Stimulated activated memory B cell treated with anti-CD40 and anti-IgM and Interleukin-4, amounts not matched to agents 10 μg/mL and 1 μg/mL and 100 μg/mL, for 72 hours (primary cell): Measurements from ENCODE around the gene IDI2.
"Not testable (repeated sequence)": the region's sequence is repeated elsewhere in the genome, so short reads cannot be mapped to it uniquely, and the experiment has no call there.

Experiments
- ATAC-seq: fragments of 150-1000 bp; cut with Tn5 transposase; 2 replicates; pipeline ENCODE4 v1.10.0; 2021
- H3K27ac Mint-ChIP-seq: one replicate; pipeline ENCODE4 v1.8.0; 2022; ENCODE audit warnings: mild to moderate bottlenecking, mixed read lengths
- H3K27me3 Mint-ChIP-seq: one replicate; pipeline ENCODE4 v1.8.0; 2022; ENCODE audit warnings: mixed read lengths
- H3K36me3 Mint-ChIP-seq: one replicate; pipeline ENCODE4 v1.8.0; 2022; ENCODE audit warnings: mixed read lengths
- H3K4me1 Mint-ChIP-seq: one replicate; pipeline ENCODE4 v1.8.0; 2022; ENCODE audit warnings: mixed read lengths
- H3K4me3 Mint-ChIP-seq: one replicate; pipeline ENCODE4 v1.8.0; 2022; ENCODE audit warnings: mild to moderate bottlenecking, moderate library complexity, mixed read lengths
- H3K9me3 Mint-ChIP-seq: one replicate; pipeline ENCODE4 v1.8.0; 2022; ENCODE audit warnings: mixed read lengths

IDI2 gene

DNA sequence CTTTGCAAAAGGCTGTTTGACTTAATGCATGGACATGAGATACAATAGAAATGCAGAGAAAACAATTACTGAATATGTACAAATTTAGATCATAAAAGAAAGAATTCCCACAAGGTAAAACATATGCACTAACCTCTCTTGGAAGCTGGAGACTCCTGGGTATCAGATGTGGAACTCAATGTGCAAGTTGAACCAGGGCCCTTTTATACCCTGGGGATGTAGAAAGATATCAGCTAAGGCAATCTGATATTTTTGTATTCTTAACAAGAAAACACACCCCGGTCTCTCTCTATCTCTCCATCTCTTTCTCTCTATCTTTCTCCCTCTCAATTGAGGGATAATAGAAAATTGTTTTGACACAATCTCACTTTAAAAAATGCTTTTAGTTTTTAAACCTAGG lies at the start of gene IDI2:
IDI2 (minus strand) TSS at position 177 of the 400 bp plus-strand sequence. CDS start 1,136 bp downstream, outside the sequence.
- peaks cover 11% of the 10 kb centered on the region for H3K36me3 Mint-ChIP-seq
- ATAC-seq: no peak
- H3K9me3 Mint-ChIP-seq: no peaks in the 10 kb centered on the region
- H3K27ac Mint-ChIP-seq: no peak within 1 kb of the TSS
- H3K27me3 Mint-ChIP-seq: no peaks in the 10 kb centered on the region
- H3K4me3 Mint-ChIP-seq: no peak within 1 kb of the TSS
- H3K4me1 Mint-ChIP-seq: no peaks in the 10 kb centered on the region

GRCh38 chr10:1074748-1075308 lies 49.2 kb upstream of the IDI2 start:
- Mint-ChIP-seq H3K4me3 (no peak overlapping the region), H3K9me3 (no peaks in the 10 kb centered on the region), H3K27me3 (no peaks in the 10 kb centered on the region), H3K36me3 (peaks cover 47% of the 10 kb centered on the region), H3K4me1 (peaks cover 11% of the 10 kb centered on the region), H3K27ac (no peak overlapping the region)
- ATAC-seq: no peak

GRCh38 chr10:1074052-1074747 lies 48.5 kb upstream of the IDI2 start:
- H3K4me3 Mint-ChIP-seq: no peak overlapping the region
- H3K27ac Mint-ChIP-seq: no peak overlapping the region
- no peaks in the 10 kb centered on the region for H3K9me3 Mint-ChIP-seq
- ATAC-seq: no peak
- H3K4me1 Mint-ChIP-seq: peaks cover 12% of the 10 kb centered on the region
- peaks cover 41% of the 10 kb centered on the region for H3K36me3 Mint-ChIP-seq
- H3K27me3 Mint-ChIP-seq: no peaks in the 10 kb centered on the region

- Mint-ChIP-seq H3K4me1 (peaks cover 35% of the 10 kb centered on the region), H3K9me3 (no peaks in the 10 kb centered on the region), H3K27ac (peak overlapping the region; percentile 34), H3K4me3 (no peak overlapping the region), H3K36me3 (peaks cover 35% of the 10 kb centered on the region), H3K27me3 (no peaks in the 10 kb centered on the region)
- no peak for ATAC-seq
These were observed 45.3 kb upstream of the IDI2 start for GRCh38 chr10:1070919-1071318.

DNA sequence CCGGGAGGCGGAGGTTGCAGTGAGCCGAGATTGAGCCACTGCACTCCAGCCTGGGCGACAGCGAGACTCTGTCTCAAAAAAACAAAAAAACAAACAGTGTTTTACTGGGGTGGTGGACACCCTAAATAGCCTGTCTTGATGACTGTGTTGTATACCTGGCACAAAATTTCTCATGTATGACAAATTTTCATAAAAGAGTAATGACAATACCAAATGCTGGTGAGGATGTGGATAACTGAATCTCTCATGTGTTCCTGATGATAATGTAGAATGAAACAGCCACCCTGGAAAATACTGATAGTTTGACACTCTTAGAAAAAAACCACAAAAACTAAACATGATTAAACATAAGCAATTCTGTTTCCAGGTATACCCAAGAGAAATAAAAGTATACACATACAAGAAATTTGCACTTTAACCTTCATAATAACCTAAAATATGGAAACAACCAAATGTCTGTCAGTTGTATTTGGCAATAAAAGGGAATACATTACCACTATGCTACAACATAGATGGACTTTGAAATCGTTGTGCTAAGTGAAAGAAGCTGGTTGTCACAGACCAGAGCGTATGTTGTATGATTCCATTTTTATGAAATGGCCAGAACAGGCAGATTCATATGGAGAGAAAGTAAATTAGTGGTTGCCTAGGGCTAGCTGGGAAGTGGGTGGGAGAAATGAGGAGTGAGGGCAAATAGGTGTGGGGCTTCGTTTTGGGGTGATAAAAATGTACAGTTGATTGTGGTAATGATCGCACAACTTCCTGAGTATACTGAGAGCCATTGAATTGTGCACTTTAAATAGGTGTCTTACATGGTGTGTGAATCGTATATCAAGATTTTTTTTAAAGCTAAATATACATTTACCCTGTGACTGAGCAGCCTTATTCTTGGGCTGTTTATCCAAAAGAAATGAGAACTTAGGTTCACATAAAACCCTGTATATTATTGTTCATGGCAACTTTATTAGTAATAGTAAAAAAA lies 43.0 kb upstream of the IDI2 start:
- H3K4me3 Mint-ChIP-seq: no peak overlapping the region
- H3K27me3 Mint-ChIP-seq: no peaks in the 10 kb centered on the region
- no peak for ATAC-seq
- H3K4me1 Mint-ChIP-seq: peaks cover 41% of the 10 kb centered on the region
- H3K36me3 Mint-ChIP-seq: peaks cover 39% of the 10 kb centered on the region
- no peaks in the 10 kb centered on the region for H3K9me3 Mint-ChIP-seq
- H3K27ac Mint-ChIP-seq: no peak overlapping the region

DNA sequence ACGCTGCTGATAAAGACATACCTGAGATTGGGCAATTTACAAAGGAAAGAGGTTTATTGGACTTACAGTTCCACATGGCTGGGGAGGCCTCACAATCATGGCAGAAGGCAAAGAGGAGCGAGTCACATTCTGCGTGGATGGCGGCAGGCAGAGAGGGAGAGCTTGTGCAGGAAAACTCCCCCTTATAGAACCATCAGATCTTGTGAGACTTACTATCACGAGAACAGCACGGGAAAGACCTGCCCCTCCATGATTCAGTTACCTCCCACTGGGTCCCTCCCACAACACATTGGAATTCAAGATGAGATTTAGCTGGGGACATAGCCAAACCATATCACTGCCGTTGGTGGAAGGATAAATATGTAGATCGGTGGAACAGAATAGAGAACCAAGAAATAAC lies 41.1 kb upstream of the IDI2 start:
- not testable (repeated sequence) for ATAC-seq, H3K9me3 Mint-ChIP-seq, H3K27ac Mint-ChIP-seq, H3K4me3 Mint-ChIP-seq, H3K27me3 Mint-ChIP-seq
- Mint-ChIP-seq H3K4me1 (peaks cover 46% of the 10 kb centered on the region), H3K36me3 (peaks cover 31% of the 10 kb centered on the region)

DNA sequence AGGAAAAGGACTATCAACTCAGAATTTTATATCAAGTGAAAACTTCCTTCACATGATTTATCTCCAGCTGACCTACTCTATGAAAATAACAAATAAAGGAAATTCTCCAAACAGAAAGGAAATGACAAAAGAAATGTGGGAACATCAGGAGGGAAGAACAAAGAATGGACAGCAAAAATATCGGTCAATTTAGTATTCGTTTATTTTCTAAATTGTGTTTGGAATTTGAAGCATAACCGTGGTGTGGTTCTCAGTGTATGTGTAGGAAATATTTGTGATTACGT lies 39.2 kb upstream of the IDI2 start:
- no peaks in the 10 kb centered on the region for H3K9me3 Mint-ChIP-seq
- H3K4me3 Mint-ChIP-seq: no peak overlapping the region
- no peaks in the 10 kb centered on the region for H3K27me3 Mint-ChIP-seq
- peaks cover 31% of the 10 kb centered on the region for H3K36me3 Mint-ChIP-seq
- peaks cover 50% of the 10 kb centered on the region for H3K4me1 Mint-ChIP-seq
- H3K27ac Mint-ChIP-seq: peak overlapping the region; percentile 35
- ATAC-seq: no peak

DNA sequence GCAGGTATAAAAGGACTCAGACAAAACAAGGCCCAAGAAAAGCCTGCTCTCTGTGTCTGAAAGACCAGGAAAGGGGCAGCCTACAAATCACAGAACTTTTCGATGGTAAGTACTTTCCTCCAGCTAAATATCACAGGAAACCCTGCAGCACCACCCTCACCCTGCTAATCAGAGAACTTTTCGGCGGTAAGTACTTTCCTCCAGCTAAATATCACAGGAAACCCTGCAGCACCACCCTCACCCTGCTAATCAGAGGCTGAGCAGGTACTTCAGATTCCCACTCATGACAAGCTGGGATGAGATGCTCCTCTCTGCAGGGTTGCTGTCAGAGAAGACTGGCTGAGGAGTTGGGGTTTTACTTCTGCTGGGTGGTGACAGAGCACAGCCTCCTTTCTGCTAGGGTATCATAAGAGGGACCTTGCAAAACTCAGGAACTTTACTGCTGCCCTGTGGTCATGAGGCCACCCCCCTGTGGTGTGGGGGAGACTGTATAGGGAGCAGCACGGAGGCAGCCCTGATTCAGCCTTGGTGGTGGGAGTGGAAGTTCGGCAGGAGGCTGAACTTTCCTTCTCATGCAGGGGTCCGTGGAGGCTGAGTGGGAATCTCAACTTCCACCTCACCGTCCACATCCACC lies 37.7 kb upstream of the IDI2 start:
- no peak for ATAC-seq
- Mint-ChIP-seq H3K27me3 (no peaks in the 10 kb centered on the region), H3K27ac (no peak overlapping the region), H3K4me3 (no peak overlapping the region), H3K4me1 (peaks cover 45% of the 10 kb centered on the region), H3K36me3 (peaks cover 31% of the 10 kb centered on the region), H3K9me3 (no peaks in the 10 kb centered on the region)

GRCh38 chr10:1061930-1062774 lies 36.5 kb upstream of the IDI2 start:
- no peaks in the 10 kb centered on the region for H3K27me3 Mint-ChIP-seq

DNA sequence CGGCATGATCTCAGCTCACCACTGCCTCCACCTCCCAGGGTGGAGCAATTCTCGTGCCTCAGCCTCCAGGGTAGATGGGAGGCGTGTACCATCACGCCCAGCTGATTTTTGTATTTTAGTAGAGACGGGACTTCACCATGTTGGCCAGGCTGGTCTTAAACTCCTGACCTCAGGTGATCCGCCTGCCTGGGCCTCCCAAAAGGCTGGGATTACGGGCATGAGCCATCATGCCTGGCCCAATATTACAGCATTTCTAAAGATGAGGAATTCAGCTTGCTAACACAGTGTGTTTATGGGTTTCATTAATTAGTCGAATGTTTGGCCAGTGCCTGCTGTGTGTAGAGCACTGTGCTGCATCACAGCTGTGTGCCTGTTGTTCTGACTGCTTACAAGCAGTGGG lies 34.2 kb upstream of the IDI2 start:
- no peak overlapping the region for H3K27ac Mint-ChIP-seq
- no peak for ATAC-seq
- H3K9me3 Mint-ChIP-seq: no peaks in the 10 kb centered on the region
- H3K36me3 Mint-ChIP-seq: peaks cover 16% of the 10 kb centered on the region
- H3K27me3 Mint-ChIP-seq: no peaks in the 10 kb centered on the region
- peaks cover 59% of the 10 kb centered on the region for H3K4me1 Mint-ChIP-seq
- no peak overlapping the region for H3K4me3 Mint-ChIP-seq

More at GRCh38 chr10:1061930-1062774, 36.5 kb upstream of the IDI2 start:
- H3K4me1 Mint-ChIP-seq: peaks cover 48% of the 10 kb centered on the region
- H3K4me3 Mint-ChIP-seq: no peak overlapping the region
- H3K9me3 Mint-ChIP-seq: no peaks in the 10 kb centered on the region
- peaks cover 31% of the 10 kb centered on the region for H3K36me3 Mint-ChIP-seq
- no peak overlapping the region for H3K27ac Mint-ChIP-seq
- ATAC-seq: no peak

DNA sequence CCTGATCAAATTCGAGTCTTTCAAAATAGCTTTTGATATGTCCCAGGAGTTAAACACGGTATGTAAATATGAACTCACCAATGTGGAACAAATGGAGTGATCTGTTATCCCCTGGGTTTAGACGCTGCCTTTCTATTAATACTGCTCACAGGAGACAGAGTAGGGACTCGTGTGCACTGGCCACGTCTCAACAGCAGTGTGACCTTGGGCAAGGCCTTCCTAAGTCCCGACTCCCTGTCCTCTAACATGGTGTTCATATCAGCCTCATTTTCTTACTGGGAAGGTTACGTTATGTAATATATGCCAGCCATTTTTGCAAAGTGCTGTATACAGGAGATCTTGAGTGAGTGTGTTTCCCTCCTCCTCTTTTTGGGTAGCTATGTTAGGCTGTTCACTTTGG lies 32.4 kb upstream of the IDI2 start:
- H3K27me3 Mint-ChIP-seq: no peaks in the 10 kb centered on the region
- peaks cover 10% of the 10 kb centered on the region for H3K36me3 Mint-ChIP-seq
- H3K27ac Mint-ChIP-seq: peak overlapping the region; percentile 95
- H3K4me1 Mint-ChIP-seq: peaks cover 71% of the 10 kb centered on the region
- H3K9me3 Mint-ChIP-seq: no peaks in the 10 kb centered on the region
- H3K4me3 Mint-ChIP-seq: peak overlapping the region; percentile 96
- ATAC-seq: no peak

DNA sequence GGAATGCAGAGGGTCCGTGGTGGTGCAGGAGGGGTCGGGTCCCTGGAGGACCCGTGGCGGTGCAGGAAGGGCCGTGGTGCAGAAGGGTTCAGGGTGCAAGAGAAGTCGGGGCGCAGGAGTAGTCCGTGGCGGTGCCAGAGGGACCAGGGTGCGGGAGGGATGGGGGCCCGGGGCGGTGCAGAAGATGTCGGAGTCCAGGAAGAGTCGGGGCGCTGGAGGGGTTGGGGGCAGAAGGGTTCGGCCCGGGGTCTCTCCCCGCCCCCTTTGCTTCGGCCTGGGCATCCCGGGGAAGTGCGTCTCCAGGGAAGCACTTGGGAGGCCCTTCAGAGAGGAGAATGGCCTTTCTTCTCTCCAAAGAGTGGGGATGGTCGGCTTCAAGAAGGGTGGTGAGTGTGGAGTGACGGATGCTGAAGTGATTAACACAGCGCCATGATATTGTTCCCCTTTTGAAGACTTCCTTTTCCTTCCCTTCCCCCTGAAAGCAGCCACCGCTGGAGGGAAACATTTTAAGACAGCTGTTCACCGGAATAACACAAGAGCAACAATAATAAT lies 31.5 kb upstream of the IDI2 start:
- Mint-ChIP-seq H3K27ac (peak overlapping the region; percentile 95), H3K4me1 (peaks cover 79% of the 10 kb centered on the region), H3K9me3 (no peaks in the 10 kb centered on the region), H3K4me3 (peak overlapping the region; percentile 96), H3K36me3 (peaks cover 14% of the 10 kb centered on the region), H3K27me3 (no peaks in the 10 kb centered on the region)
- no peak for ATAC-seq

DNA sequence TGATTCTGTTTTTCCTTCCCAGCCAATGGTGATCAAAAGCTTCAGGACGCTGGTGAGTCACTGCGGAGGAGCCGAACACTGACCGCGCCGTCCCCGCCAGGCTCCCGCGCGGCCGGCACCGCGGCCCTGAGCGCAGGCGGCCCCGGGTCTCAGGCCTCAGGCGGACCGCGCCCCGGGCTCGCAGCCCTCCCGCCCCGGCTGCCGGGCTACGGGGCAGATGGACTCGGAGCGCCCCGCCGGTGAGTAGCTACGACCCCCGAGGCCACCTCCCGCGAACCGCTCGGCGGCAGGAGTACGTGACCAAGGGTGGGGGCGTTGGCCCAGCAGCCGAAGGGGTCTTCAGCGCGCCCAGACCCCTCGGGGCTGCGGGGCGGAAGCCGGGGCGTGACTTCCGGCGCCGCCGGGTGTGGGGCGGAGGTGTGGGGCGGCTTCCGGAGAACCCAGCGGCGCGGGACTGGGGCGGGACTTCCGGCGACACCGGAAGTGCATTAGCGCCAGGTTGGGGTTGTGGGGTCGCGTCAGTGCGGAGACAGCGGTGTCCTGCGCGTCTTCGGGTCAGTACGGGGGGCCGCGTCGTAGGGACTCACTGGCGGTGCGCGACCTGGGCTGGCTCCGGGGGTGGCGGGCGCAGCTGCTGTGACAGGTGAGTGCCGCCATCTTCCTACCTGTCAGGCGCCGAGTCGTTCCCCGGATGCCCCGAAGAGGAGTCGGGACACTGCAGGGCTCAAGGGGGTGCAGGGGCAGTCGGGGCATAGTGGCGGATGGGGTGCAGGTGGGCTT lies 30.9 kb upstream of the IDI2 start, which contains the start of gene WDR37:
WDR37 (plus strand) TSS at position 60 of the 780 bp plus-strand sequence. CDS start 15,771 bp downstream, outside the sequence.
- Mint-ChIP-seq H3K4me3 (peak within 1 kb of the TSS; percentile 96), H3K36me3 (peaks cover 14% of the 10 kb centered on the region), H3K27ac (peak within 1 kb of the TSS; percentile 95), H3K4me1 (peaks cover 74% of the 10 kb centered on the region), H3K9me3 (no peaks in the 10 kb centered on the region), H3K27me3 (no peaks in the 10 kb centered on the region)
- ATAC-seq: peak; percentile 98
